ES-I3 (cell line): ENCODE results near the gene LAMTOR2.

Experiments
- H3K36me3 ChIP-seq: 2 replicates; pipeline ENCODE4 v1.6.1; 2013; ENCODE audit warnings: mild to moderate bottlenecking, low read length, control low read depth, moderate library complexity; ENCODE audit not compliant: insufficient read depth
- H3K4me1 ChIP-seq: 2 replicates; pipeline ENCODE4 v1.6.1; 2013; ENCODE audit warnings: mild to moderate bottlenecking, control low read depth, low read length; ENCODE audit not compliant: insufficient read depth
- H3K9ac ChIP-seq: 2 replicates; pipeline ENCODE4 v1.6.1; 2013; ENCODE audit warnings: low read depth, mild to moderate bottlenecking, low read length, moderate library complexity
- H3K9me3 ChIP-seq: 2 replicates; pipeline ENCODE4 v1.6.1; 2013; ENCODE audit warnings: mild to moderate bottlenecking, low read length, moderate library complexity; ENCODE audit not compliant: control insufficient read depth, insufficient read depth

LAMTOR2 gene

DNA sequence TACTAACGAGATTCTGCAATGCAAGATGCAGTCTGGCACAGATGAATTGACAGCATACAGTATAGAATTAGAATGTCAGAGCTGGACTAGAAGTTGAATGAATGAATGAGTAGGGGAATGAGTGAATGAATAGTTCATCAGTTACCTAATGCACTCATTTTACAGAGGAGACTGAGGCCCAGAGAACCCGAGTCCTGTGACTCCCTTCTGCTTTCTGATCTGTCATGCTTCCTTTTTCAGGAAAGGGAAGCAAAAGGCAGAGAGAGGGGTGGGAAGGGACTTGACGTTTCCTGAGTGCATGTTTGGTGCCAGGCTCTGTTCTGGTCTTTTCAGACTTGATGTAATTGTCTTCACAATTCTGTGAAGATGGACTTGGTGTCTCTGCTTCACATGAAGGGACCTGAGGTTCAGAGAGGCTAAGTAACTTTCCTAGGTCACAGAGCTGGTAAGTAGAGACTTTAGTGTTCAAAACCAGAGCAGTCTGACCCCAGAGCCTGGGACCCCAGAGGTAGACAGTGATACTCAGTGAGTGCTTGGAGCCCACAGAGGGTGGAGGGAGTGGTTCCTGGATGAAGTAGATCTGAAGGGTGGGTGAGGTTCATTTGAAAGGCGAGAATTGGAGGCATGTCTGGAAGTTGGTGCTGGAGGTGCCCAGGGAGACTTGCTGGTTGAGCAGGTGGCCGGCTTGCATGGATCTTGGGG, 35.7 kb downstream of the LAMTOR2 start:
- Histone ChIP-seq H3K9ac (no peak overlapping the region), H3K4me1 (peaks cover 18% of the 10 kb centered on the region), H3K9me3 (no peaks in the 10 kb centered on the region), H3K36me3 (no peaks in the 10 kb centered on the region)

DNA sequence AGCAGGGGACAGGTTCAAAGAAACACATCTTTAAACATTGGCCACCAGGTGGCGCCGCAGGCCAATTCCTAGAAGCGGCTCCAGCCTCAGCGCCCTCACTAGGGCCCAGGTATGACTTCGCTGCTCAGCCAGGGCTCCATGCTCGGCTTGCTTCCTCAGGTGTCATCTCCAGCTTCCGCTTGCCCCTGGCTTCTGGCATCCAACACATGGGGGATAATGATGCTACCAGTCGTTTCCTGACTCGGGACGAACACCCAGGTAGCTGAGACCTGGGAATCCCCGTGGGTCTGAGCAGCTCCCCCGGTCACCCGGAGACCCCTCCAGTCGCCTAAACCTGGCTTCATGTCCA, 36.2 kb downstream of the LAMTOR2 start:
- Histone ChIP-seq H3K4me1 (peaks cover 21% of the 10 kb centered on the region), H3K9me3 (no peaks in the 10 kb centered on the region), H3K36me3 (no peaks in the 10 kb centered on the region), H3K9ac (no peak overlapping the region)

DNA sequence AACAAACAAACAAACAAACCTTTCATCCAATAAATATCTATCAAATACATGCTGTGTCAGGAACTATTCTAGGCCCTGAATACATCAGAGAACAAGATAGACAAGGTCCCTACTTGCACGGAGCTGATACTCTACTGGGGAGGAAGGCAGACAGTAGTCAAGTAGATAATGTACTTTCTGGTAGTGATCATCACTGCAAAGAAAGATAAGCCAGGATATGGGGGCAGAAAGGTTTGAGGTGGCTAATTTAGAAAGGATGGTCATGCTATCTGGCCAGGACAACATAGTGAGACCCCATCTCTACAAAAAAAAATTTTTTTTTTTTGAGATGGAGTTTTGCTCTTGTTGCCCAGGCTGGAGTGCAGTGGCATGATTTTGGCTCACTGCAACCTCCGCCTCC, 37.0 kb downstream of the LAMTOR2 start:
- Histone ChIP-seq H3K4me1 (peaks cover 20% of the 10 kb centered on the region), H3K9me3 (no peaks in the 10 kb centered on the region), H3K36me3 (no peaks in the 10 kb centered on the region), H3K9ac (no peak overlapping the region)

DNA sequence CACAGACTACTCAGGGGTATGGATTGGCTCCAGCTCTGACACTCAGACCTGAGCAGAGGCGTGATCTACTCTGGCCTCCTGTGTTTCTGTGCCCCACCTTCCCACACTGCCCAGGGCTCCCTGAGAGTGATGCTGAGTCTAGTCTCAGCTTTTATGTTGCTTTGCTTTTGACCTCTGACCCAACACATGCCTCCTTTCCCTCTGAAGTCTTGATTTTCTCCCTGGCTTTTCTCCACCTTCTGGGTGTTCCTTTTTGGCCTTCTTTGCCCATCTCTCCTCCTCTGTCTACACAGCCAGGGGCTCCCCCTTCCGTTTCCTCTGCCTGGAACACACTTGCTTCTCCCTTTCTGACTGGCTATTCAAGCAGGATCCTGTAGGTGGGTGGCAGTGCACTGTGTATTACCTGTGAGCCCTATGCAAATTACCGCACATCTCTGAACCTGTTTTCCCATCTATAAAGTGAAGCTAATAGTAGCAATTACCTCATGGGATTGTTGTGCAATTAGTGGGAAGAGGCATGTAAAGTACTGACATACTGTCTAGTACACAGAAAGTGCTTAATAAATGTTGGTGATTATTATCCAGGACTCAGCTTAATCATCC, 41.4 kb downstream of the LAMTOR2 start:
- H3K9ac ChIP-seq, result no peak overlapping the region

DNA sequence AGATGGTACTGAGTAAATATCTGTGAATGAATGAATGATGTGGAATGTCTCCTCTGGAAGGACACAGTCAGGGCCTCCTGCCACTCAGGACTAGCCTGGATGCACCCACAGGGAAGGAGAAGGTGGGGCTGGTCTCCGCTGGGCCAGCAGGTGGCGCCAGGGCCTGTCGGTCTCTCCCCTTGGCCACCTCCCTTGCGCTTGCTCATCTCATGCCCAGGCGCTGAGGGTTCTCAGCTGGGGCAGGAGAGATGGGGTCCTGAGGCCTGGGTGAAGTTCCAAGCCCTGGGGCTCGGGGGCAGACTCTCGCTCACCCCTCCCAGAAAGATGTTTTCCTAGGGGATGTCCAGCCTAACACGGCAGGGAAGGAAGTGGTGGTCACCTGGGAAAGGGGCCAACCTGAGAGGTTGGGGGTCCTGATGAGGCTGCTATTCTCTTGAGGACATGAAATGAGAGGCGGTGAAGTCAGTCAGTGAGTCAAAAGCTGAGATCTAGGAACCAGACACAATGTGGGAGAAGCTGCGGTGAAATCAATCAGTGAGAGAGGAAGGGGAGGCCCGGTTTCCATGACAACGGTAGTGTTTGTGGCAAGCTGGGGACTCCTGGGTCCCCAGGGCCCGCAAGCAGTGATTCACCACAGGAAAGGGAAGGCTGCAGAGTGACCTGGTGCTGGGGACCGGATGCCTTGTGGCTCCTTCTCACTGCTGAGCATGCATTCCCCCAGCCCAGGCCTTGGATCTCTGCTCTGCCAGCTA, 42.2 kb downstream of the LAMTOR2 start:
- H3K9ac ChIP-seq, result no peak overlapping the region
- H3K4me1 ChIP-seq, result peaks cover 35% of the 10 kb centered on the region
- H3K36me3 ChIP-seq, result no peaks in the 10 kb centered on the region
- H3K9me3 ChIP-seq, result no peaks in the 10 kb centered on the region

More for the DNA sequence above, 41.4 kb downstream of the LAMTOR2 start:
- Histone ChIP-seq H3K4me1 (peaks cover 30% of the 10 kb centered on the region), H3K36me3 (no peaks in the 10 kb centered on the region), H3K9me3 (no peaks in the 10 kb centered on the region)

DNA sequence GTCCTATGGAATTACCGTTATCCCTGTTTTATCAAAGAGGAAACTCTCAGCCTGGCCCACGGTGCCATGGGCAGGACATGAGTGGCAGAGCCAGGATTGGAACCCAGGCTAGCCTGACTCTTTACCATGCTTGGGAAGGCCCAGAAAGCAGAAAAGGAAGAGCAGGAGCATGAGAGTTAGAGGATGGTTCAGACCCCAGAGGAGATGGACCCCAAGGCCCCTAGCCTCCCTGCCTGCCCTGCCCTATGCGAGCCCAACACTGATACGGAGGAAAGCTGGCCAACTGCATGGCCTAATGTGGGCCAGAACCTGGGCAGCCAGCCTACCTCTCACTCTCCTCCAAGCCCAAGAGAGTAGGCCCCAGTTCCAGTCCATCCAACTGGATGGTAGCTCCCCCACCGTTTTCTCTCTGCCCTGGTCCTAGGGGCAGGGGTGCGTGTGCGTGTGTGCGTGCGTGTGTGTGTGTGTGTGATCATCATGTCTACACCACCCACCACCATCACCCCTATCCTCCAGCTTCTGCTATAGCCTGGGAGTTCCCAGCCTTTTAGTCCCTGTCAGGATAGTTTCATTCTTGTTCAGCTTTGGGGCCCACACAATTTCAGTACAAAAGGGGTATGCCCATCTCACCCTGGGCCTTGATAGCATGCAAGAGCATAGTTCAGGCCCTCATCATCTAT, 43.1 kb downstream of the LAMTOR2 start:
- Histone ChIP-seq H3K9me3 (no peaks in the 10 kb centered on the region), H3K36me3 (no peaks in the 10 kb centered on the region), H3K4me1 (peaks cover 39% of the 10 kb centered on the region), H3K9ac (no peak overlapping the region)

DNA sequence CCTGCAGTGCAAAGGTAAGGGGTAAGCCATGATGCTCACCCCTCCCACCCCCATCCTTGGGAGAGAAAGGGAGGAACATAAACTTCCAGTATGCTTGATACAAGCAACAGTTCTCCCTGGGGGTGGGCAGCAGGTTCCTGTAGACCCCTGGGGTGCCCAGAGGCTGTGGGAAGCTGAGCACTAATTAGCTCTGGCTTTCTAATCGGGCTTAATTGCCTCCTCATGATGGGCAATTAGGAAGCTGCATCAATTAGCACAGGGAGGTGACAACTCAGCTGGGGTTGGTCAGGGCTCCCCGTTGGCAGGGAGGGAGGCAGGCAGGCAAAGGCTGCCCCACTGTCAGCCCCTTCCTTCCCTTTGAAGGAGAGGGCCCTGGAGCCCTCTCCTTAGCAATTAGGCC, 44.2 kb downstream of the LAMTOR2 start:
- Histone ChIP-seq H3K9ac (no peak overlapping the region), H3K9me3 (no peaks in the 10 kb centered on the region), H3K36me3 (no peaks in the 10 kb centered on the region), H3K4me1 (peaks cover 50% of the 10 kb centered on the region)

DNA sequence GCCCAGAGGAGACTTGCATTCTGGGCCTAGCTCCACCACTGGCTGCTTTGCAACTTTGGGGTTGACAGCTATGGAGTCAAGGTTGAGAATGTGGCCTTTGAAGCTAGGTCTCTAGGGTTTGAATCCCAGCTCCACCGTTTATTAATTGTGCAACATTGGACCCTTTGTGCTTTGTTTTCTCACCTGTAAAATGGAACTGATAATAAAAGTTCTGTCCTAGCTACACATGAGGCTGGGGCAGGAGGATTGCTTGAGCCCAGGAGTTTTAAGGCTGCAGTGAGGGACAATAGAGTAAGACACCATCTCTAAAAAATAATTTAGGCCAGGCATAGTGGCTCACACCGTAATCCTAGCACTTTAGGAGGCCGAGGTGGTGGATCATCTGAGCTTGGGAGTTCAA, 44.7 kb downstream of the LAMTOR2 start:
- Histone ChIP-seq H3K9me3 (no peaks in the 10 kb centered on the region), H3K36me3 (no peaks in the 10 kb centered on the region), H3K4me1 (peaks cover 55% of the 10 kb centered on the region), H3K9ac (no peak overlapping the region)

DNA sequence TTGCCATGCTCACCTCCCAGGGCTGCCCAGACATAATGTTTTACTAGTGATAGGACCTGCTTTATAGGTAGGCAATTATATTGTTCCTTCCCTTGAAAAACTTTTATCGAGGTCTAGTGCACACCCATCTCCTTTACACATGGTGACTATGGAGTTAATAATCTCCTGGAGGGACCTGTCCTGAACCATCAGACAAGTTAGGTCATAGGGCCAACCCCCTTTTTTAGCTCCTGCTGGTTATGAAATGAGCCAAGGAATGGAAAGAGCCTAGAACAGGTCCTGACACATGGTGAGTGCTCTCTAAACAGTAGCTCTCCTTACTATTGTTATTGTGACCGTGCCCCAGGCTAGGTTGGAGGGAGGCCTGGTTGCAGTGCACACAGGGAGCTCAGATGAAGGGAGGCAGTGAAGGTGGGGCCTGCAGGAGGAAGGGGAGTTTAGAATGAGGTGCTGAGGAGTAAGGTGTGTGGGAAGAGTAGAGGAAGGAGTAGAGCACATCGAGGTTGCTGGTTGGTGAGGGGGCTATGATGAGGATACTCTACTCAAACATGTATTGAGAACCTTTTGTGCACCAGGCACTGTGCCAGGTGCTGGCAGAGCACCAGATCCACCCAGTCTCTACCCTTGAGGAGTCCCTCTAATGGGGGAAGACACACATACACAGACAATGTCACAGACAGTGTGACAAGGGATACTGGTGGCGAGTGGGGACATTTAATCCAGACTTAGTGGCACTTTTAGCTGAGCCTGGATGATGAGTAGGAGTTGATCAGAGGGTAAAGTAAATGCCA, 45.8 kb downstream of the LAMTOR2 start:
- Histone ChIP-seq H3K9ac (no peak overlapping the region), H3K36me3 (no peaks in the 10 kb centered on the region), H3K4me1 (peaks cover 66% of the 10 kb centered on the region), H3K9me3 (no peaks in the 10 kb centered on the region)

DNA sequence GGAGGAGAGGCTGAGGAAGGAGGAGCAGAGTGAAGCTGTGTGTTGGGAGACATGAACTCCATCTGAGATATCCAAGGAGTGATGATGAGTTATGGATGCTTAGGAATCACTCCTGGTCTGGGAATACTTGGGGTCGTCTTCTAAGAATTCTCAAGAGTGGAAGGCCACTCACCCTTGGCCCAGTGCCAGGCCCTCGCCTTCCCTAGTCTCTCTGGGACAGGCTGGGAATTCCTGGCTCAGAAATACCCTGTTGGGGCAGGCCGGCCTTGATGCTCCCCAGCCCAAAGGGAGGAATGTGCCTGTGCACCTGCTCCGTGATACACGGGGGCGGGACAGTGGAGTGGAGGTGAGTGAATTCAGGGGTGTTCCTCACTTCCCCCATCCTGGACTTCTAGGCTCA, 47.3 kb downstream of the LAMTOR2 start:
- Histone ChIP-seq H3K36me3 (no peaks in the 10 kb centered on the region), H3K4me1 (peaks cover 59% of the 10 kb centered on the region), H3K9me3 (no peaks in the 10 kb centered on the region), H3K9ac (no peak overlapping the region)

DNA sequence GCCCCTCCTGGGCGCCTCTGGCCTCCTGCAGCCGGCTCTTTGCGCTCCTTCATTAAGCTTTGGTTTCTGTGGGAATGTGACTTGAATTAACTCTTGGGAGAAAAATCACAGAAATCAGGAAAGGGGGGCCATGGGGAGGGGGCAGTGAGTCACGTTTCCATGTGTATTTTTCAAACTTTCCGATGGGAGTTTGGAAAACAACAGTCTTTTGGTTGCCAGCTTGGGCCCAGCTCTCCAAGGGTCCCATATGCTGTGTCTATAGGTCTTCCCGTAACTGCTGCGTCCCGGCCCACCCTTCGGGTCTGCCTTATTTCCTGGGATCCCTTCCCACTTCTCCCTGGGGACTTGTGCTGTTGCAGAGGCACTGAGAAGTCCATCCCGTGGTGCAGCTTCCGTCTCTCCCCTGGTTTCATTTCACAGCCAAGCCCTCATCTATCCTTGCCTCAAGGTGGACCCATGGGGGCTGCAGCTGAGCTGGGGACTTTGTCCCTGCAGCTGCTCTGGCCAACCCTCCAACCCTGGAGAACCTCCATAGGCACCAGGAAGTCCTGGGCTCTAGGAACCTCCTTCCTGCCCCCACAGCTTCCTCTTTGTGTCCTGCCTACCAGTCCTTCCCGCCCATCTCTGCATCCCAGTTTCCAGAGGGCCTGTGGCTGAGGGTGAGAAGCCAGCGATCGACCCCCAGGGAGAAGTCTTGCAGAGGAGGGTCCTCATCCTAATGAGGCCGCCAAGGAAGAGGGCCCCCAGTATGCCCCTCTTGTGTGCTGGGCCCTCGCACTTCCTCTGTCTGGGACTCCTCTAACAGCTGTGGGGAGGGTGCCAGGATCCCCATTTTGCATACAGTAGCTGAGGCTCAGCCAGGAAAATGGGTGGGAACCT, 48.3 kb downstream of the LAMTOR2 start:
- Histone ChIP-seq H3K9ac (no peak overlapping the region), H3K9me3 (no peaks in the 10 kb centered on the region), H3K4me1 (peaks cover 61% of the 10 kb centered on the region), H3K36me3 (no peaks in the 10 kb centered on the region)

DNA sequence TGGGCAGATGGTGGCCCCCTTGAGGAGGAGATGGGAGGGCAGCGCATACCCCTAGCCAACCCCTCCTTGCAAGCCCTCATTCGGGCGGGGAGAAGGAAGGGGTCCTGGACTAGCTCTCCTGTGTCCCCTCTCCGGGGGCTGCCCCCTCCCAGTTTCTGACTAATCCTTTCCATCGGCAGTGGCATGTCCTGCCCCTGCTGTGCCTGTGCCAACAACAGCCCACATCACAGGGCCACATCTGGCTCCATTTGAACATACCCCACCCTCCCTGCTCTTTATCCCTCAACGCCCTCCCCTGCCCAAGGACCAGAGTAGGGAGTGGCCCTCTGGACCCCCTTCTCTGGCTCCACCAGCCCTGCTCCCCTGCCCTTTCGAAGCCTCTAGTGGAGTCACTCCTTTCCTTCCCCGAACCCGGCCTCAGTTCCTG, 49.0 kb downstream of the LAMTOR2 start:
- Histone ChIP-seq H3K9ac (no peak overlapping the region), H3K4me1 (peaks cover 61% of the 10 kb centered on the region)

DNA sequence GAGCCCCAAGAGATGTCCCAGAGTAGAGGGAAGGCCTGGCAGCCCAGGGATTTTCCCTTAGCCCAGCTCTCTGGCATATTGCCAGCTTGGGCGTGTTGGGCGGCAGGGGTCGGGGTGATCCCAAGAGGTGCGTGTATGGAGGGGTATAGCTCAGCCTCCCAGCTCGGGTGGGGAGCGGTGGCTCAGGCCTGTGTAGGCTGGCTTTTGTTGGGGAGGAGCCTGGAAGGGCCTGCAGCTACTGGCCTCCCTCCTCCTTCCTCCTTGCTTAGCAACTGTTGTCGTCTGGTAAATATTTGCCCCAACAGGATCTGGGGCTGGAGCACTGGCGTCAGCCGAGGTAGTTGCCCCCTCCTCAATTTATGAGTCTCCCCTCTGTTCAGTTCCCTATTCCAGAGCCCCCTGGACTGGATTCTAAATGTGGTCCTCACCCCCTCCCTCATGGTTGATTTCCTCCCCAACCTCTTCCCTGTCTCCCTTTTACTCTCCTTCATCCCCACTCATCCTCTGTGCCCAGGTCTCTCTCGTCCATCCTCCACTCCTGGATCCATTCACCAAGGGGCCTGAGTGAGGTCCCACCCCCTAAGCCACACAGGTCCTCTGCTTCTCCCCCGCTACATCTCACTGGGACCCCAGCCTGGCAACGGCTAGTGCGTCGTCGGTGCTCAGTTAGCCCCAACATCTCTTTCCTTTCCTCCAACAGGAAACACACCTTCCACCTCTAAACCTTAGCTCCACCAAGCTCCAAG, 49.7 kb downstream of the LAMTOR2 start:
- Histone ChIP-seq H3K9me3 (no peaks in the 10 kb centered on the region), H3K9ac (no peak overlapping the region), H3K4me1 (peaks cover 58% of the 10 kb centered on the region), H3K36me3 (no peaks in the 10 kb centered on the region)

More for the DNA sequence above, 49.0 kb downstream of the LAMTOR2 start:
- no peaks in the 10 kb centered on the region for H3K9me3 ChIP-seq
- H3K36me3 ChIP-seq, result no peaks in the 10 kb centered on the region
